NCI-H2029 (cell line): ENCODE results near the gene PPIA.
A peak's percentile ranks its signal among the peaks of the same experiment; 100 is the strongest.
"Not testable (repeated sequence)": the region's sequence is repeated elsewhere in the genome, so short reads cannot be mapped to it uniquely, and the experiment has no call there.

Source experiments
- DNase-seq: peaks from one replicate; lab custom pipeline; 2025; lab: John Stamatoyannopoulos, UW

The PPIA gene

DNA sequence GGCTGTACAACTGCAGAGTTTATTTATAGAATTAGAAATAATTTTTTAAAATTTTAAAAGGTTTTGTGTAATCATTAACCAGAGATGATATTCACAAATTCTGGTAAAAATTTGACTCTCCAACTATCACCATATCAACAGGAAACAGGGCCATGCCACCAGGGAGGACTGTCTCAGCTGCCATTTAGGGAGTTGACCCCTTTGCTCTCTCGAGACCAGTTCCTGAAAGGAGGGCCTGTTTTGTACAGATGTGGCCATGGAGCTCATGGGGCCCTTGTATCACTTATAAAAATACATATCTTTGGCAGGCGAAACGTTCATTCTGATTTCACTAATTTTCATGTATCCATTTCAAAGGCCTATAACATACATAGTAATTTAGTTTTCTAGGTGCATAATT, 31.1 kb downstream of the PPIA start:
- DNase-seq, result no peak

DNA sequence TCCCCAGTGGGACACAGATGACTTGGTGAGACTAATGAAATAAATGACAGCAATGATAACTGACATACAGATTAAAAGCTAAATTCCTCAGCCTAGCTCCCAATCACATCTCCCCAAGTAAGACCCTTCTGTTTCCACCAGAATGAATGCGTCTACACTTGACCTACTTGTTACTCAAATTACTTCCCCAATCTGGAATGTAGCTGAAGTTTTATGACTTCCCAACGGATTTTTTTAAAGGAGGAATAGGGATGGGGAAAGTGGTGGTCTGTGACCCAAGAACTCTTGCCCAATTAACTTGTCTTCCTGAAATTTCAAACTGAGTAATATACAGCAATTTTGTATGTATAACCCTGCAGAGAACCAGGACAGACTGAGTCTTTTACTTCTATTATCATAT, 42.3 kb downstream of the PPIA start:
- DNase-seq, result no peak

DNA sequence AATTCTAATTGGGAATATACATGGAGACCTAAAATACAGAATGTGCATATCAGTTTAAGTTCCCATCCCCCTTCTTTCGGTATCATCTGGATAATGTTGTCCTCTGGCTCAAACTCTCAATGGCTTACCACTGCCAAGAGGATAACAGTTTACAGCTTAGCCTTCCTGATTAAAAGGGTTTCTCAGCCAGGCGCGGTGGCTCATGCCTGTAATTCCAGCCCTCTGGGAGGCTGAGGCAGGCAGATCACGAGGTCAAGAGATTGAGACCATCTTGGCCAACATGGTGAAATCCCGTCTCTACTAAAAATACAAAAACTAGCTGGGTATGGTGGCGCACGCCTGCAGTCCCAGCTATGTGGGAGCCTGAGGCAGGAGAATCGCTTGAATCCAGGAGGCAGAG, 46.2 kb downstream of the PPIA start:
- DNase-seq, result not testable (repeated sequence)

- DNase-seq, result not testable (repeated sequence)
Observed at GRCh38 chr7:44843440-44843839, 47.0 kb downstream of the PPIA start.

DNA sequence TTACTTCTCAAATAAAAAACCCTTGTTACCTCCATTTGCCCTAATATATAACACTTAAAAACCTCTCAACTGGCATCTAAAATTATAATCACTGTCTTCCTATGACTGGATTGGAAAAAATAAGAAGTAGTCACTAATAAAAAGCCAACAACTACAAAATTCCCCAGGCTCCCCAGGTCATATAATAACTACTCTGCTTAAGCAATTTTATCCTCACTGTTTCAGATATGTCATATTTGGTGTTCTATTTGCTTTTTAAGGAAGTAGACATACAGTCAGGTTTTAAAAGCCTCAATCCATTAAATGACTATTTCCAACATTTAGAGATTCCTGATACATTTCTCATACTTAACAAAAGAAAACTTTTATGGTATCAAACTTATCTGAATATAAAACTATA, 49.0 kb downstream of the PPIA start:
- no peak for DNase-seq

- not testable (repeated sequence) for DNase-seq
Observed at GRCh38 chr7:44846390-44846789, 49.9 kb downstream of the PPIA start.

DNA sequence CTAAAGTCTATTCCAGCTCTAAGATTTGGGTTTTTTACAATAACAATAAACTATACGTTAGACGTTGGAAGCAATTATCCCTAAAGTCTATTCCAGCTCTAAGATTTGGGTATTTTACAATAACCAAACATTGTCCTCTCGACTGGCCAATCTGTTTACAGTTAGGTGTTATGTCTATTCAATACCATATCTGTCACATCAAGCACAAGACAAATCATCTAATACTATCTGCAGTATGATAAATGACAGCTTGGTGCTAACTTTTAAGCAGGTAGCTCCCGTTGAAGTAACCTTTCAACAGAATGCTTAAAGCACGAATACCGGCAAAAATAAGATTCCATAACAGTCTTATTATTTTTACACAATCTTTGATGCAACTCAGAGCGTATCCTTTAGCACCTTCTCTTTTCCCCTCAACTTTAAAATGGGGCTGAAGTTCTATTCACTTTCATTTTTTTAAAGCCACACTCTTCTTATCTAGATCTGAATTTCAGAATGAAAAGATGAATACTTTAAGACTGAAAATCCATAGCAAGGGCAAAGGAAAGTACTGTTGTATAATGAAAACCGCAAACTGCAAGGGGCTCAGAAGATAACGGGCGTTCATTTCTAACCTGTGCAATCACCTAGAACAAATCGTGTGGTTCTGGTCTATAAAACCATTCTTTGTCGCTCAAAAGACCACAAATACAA, 50.5 kb downstream of the PPIA start:
- DNase-seq, result no peak

GRCh38 chr7:44847509-44847919, 51.0 kb downstream of the PPIA start:
- peak; percentile 91 for DNase-seq

DNA sequence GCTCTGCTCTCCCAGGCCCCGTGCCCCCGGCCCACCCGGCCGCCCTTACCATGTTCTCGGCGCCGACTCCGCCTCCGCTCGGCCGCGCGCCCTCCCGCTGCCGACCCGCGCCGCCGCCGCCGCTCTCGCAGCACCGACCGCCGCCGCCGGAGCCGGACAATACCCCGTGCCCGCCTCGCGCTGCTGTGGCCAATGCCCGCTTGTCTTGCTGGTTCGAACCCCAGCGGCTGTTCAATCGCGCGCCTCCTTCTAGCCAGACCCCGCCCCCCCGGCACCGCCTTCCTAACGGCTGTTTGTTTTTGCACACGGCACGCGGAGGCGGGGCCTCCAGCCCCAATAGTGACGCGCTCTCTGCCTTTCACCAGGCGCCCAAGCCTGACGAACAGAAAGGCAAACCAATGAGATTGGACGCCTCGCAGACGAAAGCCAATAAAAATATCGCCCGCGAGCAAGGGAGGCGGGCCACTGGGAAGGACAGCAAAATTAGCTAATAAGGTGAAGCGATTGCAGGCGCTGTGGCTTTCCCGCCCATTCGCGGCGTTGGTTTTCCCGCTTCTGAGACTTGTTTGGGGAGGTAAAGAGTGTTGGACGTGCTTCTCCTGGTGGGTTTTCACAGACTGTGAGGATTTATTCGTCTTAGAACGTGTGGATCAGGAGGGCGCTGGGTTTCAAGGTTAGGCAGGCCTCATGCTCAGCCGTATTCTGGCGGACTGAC, 51.6 kb downstream of the PPIA start, which contains the start of gene H2AZ2:
Gene H2AZ2 (minus strand): TSS at position 168 of the 715 bp plus-strand sequence. CDS start 116 bp downstream, at position 52.
- DNase-seq, result peak; percentile 100

GRCh38 chr7:44849259-44849884, 52.9 kb downstream of the PPIA start:
- DNase-seq, result peak; percentile 45

GRCh38 chr7:44849885-44850544, 53.5 kb downstream of the PPIA start:
- DNase-seq, result no peak

- no peak for DNase-seq
Observed at GRCh38 chr7:44852590-44852989, 56.1 kb downstream of the PPIA start.
